ENCODE measurements around the gene PIK3R1. TPM values are rescaled to one million over a fixed set of nuclear protein-coding genes. Genes with fewer than 3 reads are reported as not detected.

The PIK3R1 gene
- total RNA-seq, 1 donor from 2014 or later = 52.2 TPM

GRCh38 chr5:68339921-68340321, 124.4 kb downstream of the PIK3R1 start:
- TF ChIP-seq, protein P1, sequence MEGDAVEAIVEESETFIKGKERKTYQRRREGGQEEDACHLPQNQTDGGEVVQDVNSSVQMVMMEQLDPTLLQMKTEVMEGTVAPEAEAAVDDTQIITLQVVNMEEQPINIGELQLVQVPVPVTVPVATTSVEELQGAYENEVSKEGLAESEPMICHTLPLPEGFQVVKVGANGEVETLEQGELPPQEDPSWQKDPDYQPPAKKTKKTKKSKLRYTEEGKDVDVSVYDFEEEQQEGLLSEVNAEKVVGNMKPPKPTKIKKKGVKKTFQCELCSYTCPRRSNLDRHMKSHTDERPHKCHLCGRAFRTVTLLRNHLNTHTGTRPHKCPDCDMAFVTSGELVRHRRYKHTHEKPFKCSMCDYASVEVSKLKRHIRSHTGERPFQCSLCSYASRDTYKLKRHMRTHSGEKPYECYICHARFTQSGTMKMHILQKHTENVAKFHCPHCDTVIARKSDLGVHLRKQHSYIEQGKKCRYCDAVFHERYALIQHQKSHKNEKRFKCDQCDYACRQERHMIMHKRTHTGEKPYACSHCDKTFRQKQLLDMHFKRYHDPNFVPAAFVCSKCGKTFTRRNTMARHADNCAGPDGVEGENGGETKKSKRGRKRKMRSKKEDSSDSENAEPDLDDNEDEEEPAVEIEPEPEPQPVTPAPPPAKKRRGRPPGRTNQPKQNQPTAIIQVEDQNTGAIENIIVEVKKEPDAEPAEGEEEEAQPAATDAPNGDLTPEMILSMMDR (IDR thresholded peaks at IDR 0.05) = no peak

DNA sequence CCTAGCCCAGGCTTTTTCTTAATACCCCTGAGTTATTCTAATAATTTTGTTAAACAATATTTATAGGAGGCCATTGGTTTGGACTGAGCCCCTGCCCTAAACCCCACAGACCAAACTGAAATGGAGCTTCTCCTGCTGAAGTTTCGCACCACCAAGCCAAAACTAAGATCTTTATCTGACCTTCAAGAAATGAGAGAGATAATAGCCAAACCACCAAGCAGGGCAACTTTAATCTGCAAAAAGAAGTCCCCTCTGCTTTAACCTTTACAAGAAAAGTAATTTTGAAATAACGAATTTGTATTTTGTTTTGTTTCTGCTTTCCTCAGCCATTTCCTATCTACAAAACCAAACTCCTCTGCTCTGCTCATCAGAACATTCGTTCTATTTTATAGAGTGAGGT, 125.5 kb downstream of the PIK3R1 start:
- intact Hi-C loops (cut with micrococcal nuclease) = no loop called here
- Mint-ChIP-seq H3K4me3 (no peak overlapping the region), H3K9me3 (no peaks in the 10 kb centered on the region), H3K27ac (no peak overlapping the region), H3K36me3 (ENCODE audit: low read depth) (no peaks in the 10 kb centered on the region), H3K4me1 (no peaks in the 10 kb centered on the region), H3K27me3 (peaks cover 1% of the 10 kb centered on the region)
- ChIA-PET POLR2A (no interaction called here), CTCF (no interaction called here)
- no peak for DNase-seq
- ATAC-seq (ENCODE audit: low read depth) = no peak
- TF ChIP-seq, protein P1 (IDR thresholded peaks at IDR 0.05) = no peak

More at GRCh38 chr5:68339921-68340321, 124.4 kb downstream of the PIK3R1 start:
- intact Hi-C loops (cut with micrococcal nuclease) = no loop called here
- Mint-ChIP-seq H3K27ac (no peak overlapping the region), H3K9me3 (no peaks in the 10 kb centered on the region), H3K27me3 (peaks cover 1% of the 10 kb centered on the region), H3K4me1 (no peaks in the 10 kb centered on the region), H3K36me3 (ENCODE audit: low read depth) (no peaks in the 10 kb centered on the region), H3K4me3 (no peak overlapping the region)
- ChIA-PET CTCF (no interaction called here), POLR2A (no interaction called here)
- DNase-seq (no peak), ATAC-seq (ENCODE audit: low read depth) (no peak)

DNA sequence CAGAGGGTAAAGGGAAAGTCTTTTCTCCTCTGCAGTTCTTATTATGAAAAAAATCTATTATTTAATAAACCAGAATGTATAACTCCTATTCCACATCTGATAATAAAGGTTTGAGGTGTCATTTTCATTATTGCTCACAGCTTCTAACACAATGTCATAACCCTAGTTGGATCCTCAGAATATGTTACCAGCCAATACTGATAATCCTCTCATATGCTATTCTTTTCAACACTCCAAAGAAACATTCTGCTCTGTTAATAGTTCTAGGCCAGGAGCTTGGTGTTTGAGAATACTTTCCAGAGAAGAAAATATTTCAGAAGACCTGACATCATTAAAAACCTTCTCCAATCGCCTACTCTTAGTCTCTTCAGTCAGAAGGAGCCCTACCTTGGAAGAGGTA, 127.1 kb downstream of the PIK3R1 start:
- DNase-seq = no peak
- Mint-ChIP-seq H3K36me3 (ENCODE audit: low read depth) (no peaks in the 10 kb centered on the region), H3K27me3 (peaks cover 1% of the 10 kb centered on the region), H3K4me1 (peaks cover 6% of the 10 kb centered on the region), H3K4me3 (no peak overlapping the region), H3K9me3 (peaks cover 1% of the 10 kb centered on the region), H3K27ac (no peak overlapping the region)
- no peak for ATAC-seq (ENCODE audit: low read depth)
- CTCF ChIA-PET = no interaction called here
- intact Hi-C loops (cut with micrococcal nuclease) = no loop called here
- TF ChIP-seq, protein P1 (IDR thresholded peaks at IDR 0.05) = no peak
- POLR2A ChIA-PET = no interaction called here

- H3K27me3 Mint-ChIP-seq = peaks cover 1% of the 10 kb centered on the region
- ChIA-PET POLR2A (no interaction called here), CTCF (no interaction called here)
- H3K27ac Mint-ChIP-seq = no peak overlapping the region
- no peak for ATAC-seq (ENCODE audit: low read depth)
- H3K4me3 Mint-ChIP-seq = no peak overlapping the region
- TF ChIP-seq, protein P1 (IDR thresholded peaks at IDR 0.05) = no peak
- intact Hi-C loops (cut with micrococcal nuclease) = no loop called here
- peaks cover 7% of the 10 kb centered on the region for H3K9me3 Mint-ChIP-seq
- H3K4me1 Mint-ChIP-seq = peaks cover 9% of the 10 kb centered on the region
- DNase-seq = no peak
- no peaks in the 10 kb centered on the region for H3K36me3 Mint-ChIP-seq (ENCODE audit: low read depth)
Measured at GRCh38 chr5:68343421-68343826, 127.9 kb downstream of the PIK3R1 start.

GRCh38 chr5:68344447-68345111, 129.0 kb downstream of the PIK3R1 start:
- no peak for DNase-seq
- Mint-ChIP-seq H3K4me1 (peaks cover 9% of the 10 kb centered on the region), H3K27ac (no peak overlapping the region), H3K36me3 (ENCODE audit: low read depth) (no peaks in the 10 kb centered on the region), H3K9me3 (peaks cover 7% of the 10 kb centered on the region), H3K4me3 (no peak overlapping the region), H3K27me3 (peaks cover 1% of the 10 kb centered on the region)
- ChIA-PET POLR2A (no interaction called here), CTCF (no interaction called here)
- no peak for ATAC-seq (ENCODE audit: low read depth)
- TF ChIP-seq, protein P1 (IDR thresholded peaks at IDR 0.05) = no peak
- intact Hi-C loops (cut with micrococcal nuclease) = no loop called here

All from activated B cell treated with CpG ODN at 0.5 μM for 24 hours (primary cell).